ENCODE results near the gene PDE4B.
"Not testable (repeated sequence)": the region's sequence is repeated elsewhere in the genome, so short reads cannot be mapped to it uniquely, and the experiment has no call there.

Gene PDE4B

GRCh38 chr1:65997693-65998092 is 205.0 kb downstream of the PDE4B start:
- DNase-seq, result no peak

- no peak for DNase-seq
Measured at GRCh38 chr1:65998763-65999583, 206.3 kb downstream of the PDE4B start.

GRCh38 chr1:66000033-66000637 is 207.4 kb downstream of the PDE4B start:
- DNase-seq, result no peak

DNA sequence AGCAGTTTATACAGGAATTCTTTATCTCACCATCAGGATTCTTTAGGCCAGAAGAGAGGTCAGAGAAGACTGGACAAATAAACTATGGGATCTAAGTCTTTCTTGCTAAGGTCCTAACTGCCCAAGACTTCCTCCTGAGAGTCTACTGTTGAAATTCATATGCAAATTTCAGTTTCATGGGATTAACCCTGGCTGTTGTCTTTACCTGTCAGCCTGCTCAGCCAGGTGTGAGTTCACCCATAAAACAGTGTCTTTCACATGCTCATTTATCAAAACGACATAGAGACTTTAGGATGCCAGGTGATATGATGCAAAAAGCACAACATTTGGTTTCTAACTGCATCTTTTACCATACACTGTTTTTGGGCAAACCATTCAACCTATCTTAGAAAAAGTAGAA is 211.0 kb downstream of the PDE4B start:
- no peak for DNase-seq

- not testable (repeated sequence) for DNase-seq
Measured at GRCh38 chr1:66006534-66006933, 213.8 kb downstream of the PDE4B start.

GRCh38 chr1:66012106-66012784 is 219.6 kb downstream of the PDE4B start:
- peak in 1 of 5 donors; percentile 11 for DNase-seq

DNA sequence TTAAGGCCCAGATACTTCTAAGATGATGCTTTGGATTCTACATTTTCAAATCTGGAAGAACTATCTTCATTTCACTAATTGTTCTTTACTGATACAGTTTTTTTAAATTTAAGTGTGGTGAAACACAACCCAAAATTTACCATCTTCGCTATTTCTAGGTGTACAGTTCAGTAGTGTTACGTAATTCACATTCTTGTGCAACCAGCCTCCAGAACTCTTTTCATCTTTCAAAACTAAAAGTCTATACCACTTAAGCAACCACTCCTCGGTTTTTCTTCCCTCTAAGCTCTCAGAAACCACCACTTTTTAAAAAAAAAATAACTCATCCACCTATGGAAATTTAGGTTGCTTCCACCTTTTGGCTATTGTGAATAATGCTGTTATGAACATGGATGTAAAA is 220.7 kb downstream of the PDE4B start:
- DNase-seq, result no peak

DNA sequence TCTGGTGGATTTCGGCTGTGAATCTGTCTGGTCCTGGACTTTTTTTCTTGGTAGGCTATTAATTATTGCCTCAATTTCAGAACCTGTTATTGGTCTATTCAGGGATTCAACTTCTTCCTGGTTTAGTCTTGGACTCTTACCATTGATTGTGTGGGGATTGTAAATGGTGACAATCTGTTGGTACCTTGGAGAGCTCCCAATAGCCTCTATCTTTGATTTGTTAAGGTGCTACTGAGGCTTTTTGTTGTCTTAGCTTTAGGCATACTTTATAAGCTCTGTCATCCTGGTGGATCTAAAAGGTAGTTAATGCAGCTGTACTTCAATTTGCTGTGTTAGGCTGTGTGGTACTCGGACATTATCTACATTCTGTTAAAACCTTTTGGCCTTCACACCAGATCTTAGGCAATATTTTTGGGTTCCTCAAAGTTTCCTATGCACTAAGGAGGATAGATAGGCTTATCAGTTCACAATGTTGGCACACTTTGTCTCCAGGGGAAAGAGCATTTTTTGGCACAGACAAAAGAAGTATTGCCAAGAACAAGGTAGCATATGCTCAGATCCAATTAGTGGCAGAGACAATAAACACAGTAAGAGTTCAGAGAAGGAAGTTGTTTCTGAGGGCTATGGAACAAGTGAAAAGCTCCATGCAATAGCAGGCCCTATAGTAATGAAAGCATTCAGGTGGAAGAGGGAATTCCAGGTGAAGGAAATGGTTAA is 230.4 kb downstream of the PDE4B start:
- DNase-seq, result no peak

GRCh38 chr1:66025188-66025587 is 232.5 kb downstream of the PDE4B start:
- DNase-seq, result no peak

GRCh38 chr1:66028035-66028434 is 235.3 kb downstream of the PDE4B start:
- DNase-seq, result no peak

- DNase-seq, result no peak
Measured at GRCh38 chr1:66033781-66034180, 241.1 kb downstream of the PDE4B start.

DNA sequence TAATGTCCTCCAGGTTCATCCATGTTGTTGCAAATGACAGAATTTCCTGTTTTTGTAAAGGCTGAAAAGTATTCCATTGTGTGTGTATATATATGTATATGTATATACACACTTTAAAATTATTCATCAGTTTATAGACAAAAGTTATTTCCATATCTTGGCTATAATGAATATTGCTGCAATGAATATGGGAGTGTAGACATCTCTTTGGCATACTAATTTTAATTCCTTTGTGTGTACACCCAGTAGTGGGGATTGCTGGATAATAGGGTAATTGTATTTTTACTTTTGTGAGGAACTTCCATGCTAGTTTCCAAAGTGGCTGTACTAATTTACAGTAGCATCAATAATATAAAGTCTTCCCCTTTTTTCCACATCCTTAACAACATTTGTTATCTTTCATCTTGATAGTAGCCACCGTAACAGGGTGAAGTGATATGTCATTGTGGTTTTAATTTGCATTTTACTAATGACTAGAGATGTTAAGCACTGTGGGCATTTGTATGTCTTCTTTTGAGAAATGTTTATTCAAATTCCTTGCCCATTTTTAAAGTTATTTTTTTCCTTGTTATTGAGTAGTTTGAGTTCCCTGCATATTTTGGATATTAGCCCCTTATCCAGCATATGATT is 243.0 kb downstream of the PDE4B start:
- no peak for DNase-seq

GRCh38 chr1:66041654-66042053 is 249.0 kb downstream of the PDE4B start:
- no peak for DNase-seq

- DNase-seq, result no peak
Measured at GRCh38 chr1:66043186-66043585, 250.5 kb downstream of the PDE4B start.

- DNase-seq, result no peak
Measured at GRCh38 chr1:66044912-66045311, 252.2 kb downstream of the PDE4B start.

DNA sequence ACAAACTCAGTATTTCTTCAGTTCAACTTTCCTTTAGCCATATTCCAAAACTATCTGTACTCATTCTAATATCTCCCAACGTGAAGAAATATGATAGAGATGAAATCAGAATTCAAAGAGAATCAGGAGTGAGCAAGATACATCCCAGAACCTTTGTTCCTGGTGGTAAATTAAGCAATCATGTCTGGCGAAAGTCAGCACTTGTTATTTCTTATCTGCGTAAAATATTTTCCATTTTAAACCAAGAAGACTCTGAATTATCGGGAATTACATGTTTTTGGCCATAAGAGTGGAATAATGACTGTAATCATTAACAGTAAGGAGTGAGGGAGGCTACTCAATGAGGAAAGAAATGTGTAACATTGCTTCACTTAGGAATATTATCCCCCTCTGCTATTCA is 253.7 kb downstream of the PDE4B start:
- DNase-seq, result no peak

GRCh38 chr1:66048011-66048410 is 255.3 kb downstream of the PDE4B start:
- no peak for DNase-seq

- no peak for DNase-seq
Measured at GRCh38 chr1:66050123-66050522, 257.4 kb downstream of the PDE4B start.

GRCh38 chr1:66050633-66051032 is 257.9 kb downstream of the PDE4B start:
- DNase-seq, result no peak

- no peak for DNase-seq
Measured at GRCh38 chr1:66055092-66055491, 262.4 kb downstream of the PDE4B start.

DNA sequence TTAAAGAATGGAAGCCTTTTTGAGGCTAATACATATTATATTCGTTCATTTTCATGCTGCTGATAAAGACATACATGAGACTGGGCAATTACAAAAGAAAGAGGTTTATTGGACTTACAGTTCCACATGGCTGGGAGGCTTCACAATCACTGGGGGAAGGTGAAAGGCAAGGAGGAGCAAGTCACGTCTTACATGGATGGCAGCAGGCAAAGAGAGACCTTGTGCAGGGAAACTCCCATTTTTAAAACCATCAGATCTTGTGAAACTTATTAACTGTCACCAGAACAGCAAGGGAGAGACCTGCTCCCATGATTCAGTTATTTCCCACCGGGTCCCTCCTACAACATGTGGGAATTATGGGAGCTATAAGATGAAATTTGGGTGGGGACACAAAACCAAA is 264.8 kb downstream of the PDE4B start:
- DNase-seq, result not testable (repeated sequence)

DNA sequence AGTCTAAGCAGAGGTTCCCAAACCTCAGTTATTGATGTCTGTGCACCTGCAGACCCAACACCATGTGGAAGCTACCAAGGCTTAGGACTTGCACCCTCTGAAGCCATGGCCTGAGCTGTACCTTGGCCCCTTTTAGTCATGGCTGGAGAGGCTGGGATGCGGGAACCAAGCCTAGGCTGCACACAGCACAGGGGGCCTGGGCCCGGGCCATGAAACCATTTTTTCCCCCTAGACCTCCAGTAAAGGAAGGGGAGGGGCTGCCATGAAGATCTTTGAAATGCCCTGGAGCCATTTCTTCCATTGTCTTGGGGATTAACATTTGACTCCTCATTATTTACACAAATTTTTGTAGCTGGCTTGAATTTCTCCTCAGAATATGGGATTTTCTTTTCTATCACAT is 265.9 kb downstream of the PDE4B start:
- DNase-seq, result no peak

GRCh38 chr1:66067219-66067618 is 274.5 kb downstream of the PDE4B start:
- not testable (repeated sequence) for DNase-seq

Measured in T-helper 1 cell (primary cell).